GM19452 (cell line): ENCODE results near the gene LEO1.

Source experiments
- ATAC-seq: cut with Tn5 transposase; IDR thresholded peaks from one replicate; pipeline ENCODE4 v1.9.1; 2021; ENCODE audit not compliant: unreplicated experiment

Gene LEO1

DNA sequence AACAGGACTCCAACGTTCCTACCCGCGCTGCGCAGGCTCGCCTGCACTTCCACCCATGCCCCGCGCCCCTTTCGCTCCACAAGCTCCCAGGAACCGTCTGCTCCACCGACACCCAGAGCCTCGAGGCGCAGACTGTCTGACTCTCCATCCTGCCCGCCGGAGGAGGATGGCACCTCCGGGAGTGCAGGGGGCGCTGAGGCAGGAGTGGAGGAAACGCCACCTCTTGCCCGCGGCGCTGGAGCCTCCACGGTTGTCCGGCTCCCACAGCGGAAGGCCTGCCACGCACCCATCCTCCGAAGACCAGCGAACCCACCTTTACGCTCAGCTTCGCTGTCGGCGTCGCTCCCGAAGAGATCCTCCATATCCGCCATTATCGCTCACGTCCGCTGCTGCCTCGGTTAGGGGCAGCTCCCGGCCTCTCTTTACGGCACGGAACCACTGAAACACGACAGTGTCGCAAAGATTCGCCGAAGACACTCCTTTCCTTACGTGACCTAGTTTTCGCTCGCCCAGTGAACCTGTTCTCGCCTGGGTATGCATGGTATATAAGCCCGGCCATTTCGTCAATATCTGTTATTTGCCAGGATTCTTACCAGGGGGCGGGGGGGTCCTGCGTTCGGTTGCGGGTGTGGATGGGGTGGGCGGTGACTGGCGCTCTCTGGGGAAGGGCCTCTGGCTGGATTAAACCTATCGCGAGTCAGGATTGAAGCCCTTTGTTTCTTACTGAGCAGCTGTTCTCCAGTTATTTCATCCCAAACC is at the start of gene LEO1:
Gene LEO1, minus strand, starts transcription at position 404 of the 759 bp plus-strand sequence. Its CDS starts 33 bp downstream, at position 371.
- peak; percentile 89 for ATAC-seq

DNA sequence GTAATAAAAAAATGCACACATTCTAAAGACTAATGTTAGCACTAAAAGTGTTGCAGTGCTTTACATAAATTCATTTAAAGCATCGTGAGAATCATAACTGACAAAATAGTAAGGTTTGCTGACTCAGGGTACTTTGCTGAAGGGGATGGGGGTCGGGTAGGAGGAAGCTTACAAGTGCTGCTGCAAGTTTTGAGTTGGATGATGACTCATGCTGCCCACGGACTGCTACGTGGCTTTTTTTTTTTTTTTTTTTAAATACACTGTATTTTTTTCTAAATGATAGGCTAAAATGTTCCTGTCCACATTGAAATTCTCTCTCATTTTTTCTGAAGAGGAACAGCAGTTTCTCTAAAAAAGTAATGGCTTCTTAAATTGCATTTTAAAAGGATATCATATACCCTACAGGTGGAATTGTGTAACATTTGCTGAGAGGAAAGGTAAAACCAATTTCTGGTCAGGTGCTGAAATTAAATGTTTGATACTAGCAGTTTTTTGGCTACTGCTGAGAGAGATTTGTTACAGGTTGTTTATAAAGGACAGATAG is 49.6 kb upstream of the LEO1 start:
- ATAC-seq: no peak

DNA sequence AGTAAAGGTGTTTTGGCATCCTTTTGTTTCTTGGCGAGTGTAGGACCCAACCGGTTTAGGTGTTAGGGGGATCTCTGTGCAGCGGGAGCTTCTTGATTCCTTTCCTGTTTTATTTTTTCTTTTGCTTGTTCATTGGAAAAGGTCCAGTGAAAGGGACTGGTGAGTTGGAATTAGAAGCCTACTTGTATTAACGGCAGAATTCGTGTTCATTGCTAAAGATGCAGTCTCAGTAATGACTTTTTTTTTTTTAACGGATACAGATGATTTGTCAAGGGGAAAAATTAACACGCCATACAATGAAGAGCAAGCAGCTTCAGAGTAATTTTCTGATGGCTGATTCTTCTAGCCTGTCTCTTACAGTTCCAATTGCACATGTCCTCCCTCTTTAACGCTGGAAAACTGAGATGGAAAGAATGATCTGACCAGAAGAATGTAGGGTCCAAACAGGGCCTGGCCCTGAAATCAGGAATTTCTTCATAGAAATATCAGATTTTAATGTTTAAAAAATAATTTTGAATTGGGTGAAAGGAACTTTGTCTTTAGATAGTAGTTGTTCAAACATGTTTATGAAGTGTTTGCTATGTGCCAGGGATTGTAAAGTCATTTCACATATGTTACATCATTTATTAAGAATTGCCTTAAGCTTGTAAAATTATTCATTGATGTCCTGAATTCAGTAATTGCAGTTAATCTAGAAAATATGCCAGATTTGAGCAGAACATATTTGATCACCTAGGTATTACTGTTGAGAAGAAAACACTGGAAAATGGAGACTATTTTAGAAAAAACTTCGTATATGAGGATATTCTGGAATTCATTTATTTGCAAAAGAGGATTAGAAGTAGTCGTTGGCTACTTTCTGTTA is 48.9 kb upstream of the LEO1 start:
- no peak for ATAC-seq

DNA sequence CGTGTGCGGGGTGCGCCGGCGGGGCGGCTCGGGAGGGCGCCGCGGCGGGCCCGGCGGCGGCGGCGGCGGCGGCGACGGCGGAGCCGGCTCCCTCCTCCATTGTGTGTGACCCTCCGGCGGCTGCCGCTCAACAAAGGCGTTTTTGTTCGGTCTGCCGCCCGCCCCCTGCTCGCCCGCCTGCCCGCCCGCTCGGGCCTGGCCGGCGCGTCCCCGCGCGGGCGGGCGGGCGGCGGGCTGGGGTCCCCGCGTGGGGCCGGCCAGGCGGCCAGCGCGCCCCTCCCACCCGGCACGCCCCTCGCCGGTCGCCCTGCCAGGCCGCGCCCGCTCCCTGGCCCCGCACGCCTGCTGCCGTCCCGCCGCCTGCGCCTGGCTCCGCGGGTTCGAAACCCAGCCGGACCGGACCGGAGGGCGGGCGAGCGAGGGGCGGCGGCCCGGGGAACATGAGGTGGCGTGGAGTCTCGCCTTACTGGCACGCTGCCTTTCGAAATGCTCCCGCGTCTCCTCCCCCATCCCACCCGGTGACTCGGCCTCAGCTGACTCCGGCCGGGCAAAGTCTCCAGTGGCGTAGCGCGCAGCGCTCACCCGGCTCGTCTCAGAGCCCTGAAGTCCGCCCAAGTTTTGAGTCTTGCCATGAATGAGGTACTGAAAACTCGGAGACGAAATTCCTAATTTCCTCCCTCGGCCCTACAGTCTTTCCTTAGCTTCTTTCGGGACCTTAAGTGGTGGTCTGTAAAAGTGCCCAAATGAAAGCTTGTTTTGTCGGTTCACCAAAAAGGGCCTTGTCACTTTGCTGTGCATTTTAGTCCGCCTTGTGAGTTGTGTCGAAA is 48.0 kb upstream of the LEO1 start:
- peak; percentile 56 for ATAC-seq

DNA sequence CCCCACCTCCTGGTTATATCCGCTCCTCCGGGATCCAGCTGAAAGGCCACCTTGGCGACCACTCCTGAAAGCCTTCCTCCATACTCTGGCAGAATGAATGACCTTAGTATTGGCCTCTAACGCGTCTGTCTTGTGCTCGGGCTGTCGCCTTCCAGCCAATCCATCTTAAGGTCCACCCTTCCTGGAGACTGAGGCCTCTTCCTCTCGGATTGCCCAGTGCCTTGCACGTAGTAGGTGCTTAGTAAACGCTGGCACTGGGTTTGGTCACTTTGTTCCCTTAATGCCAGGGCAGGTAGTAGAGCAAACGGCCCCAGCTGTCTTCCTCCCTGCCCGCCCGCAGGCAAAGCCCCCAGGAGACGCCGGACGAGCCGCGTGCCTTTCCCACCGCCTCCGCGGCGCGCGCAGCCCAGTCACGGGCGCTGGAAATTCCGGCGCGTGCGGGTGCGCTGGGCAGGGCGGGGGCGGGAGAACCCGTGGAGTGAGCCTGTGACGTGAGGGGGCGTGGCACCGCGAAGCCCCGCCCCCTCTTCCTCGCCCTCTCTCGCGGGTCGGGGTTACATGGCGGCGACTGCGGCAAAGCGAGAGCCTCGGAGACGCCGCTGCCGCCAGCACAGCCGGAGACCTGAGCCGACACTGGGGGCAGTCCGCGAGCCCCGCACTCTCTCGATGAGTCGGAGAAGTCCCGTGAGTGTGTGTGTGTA is 47.3 kb upstream of the LEO1 start, which contains the start of gene MAPK6:
Gene MAPK6, plus strand, starts transcription at position 527 of the 701 bp plus-strand sequence. CDS start 27,242 bp downstream, outside the sequence.
- peak; percentile 74 for ATAC-seq

DNA sequence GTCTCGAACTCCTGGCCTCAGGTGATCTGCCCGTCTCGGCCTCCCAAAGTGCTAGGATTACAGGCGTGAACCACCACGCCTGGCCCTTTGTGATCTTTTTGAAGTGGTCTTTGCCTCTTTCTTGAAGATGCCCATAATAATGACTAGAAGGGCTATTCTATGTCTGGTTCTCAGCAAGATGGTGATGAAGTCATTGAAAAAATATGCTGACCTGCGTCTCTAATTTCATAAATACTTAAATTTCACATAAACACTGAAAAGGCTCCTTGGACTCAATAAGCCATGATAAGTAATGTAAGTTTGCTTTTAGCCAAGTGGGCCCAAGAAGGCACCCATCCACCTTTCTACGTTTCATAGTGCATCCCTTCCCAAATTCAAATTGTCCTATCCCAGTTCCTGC is 46.7 kb upstream of the LEO1 start:
- ATAC-seq: no peak

DNA sequence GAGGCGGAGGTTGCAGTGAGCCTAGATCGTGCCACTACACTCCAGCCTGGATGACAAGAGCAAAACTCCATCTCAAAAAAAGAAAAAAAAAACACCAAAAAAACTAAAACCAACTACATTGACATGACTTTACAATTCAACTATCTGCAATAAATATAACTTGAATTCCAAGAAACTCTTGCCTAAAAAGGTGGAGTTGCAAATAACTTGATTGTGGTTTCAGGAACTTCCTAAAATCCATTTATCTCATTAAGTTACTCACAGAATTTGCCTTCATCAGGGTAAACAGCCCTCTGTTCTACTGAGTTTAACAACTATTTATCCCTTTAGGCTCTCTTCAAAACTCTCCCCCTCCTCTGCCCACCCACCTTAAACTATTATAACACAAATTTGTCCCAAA is 44.7 kb upstream of the LEO1 start:
- no peak for ATAC-seq

DNA sequence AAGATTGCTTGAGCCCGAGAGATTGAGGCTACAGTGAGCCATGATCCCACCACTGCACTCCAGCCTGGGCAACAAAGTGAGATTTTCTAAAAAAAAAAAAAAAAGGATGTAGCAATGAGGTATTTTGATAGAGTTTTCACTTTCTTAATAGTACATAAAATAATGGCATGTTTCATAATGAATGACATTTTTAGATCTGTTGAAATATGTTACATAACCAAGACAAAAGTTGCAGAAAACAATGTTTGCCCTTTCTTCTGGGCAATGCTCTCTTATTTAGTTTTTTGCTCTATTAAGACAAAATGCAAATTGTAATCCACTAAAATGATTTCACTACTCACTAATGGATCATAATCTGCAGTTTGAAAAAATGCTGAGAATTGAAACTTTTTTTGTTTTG is 43.0 kb upstream of the LEO1 start:
- no peak for ATAC-seq

DNA sequence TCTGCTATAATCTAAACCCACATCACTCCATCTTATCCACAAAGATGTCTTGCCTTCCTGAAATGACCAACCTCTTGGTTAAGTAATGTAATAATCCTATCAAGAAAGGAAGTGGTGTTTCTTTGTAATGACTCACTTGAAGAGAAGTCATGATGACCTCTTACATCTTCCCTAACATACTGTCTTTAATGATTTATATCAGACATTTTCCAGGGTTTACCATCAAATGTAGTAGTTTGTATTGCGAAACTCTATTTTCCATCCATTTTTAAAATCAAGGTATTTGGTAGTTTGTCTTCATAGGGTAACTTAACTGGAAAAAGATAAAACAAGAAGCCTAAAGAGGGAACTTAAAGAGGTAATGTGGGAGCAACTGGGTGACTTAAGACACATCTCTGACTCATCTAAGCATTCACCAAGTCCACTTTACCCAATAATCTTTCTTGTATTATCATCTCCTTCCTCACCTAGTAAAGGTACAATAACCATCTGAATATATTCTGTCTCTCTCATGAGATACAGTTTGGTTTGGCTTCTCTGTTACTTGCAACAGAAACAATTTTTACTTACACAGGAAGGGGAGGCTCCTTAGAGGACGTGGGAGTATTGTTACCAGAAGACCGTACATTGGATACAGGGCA is 41.7 kb upstream of the LEO1 start:
- peak; percentile 77 for ATAC-seq

DNA sequence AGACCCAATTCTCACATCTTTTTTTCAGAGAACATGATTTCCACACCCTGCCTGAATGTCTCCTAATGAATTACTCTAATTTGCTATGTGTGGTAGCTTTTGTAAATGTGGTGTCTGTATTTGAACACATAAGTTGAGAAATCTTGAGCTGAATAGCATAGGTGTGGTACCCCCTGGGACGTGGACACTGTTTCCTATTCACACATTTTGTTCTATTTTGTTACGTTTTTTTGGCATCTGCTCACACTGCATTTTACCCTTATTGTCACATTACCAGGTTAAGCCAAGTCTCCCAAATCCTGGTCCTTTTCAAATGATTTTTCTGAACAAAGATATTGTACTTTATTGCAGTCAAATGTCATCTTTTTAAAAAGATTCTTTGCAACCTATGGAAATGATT is 40.6 kb upstream of the LEO1 start:
- ATAC-seq: no peak

DNA sequence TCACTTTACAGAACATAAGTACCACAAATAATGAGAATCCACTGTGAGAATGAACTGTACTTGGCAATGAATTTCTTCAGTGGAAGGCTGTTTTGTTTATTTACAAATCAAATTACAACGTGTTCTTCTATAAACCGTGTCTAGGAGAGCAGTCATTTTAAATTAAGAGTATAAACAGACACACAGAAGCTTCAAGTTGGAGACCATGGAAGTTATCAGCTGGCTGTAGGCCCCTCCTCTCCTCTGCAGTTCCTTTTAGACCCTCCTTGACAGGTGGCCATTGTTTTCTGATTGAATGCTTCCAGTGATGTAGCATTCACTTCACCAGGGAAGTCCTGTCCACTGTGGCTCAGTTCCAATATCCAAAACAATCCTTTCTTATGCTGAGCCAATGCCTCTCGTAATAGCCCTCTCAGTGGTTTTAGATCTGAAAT is 40.1 kb upstream of the LEO1 start:
- no peak for ATAC-seq

DNA sequence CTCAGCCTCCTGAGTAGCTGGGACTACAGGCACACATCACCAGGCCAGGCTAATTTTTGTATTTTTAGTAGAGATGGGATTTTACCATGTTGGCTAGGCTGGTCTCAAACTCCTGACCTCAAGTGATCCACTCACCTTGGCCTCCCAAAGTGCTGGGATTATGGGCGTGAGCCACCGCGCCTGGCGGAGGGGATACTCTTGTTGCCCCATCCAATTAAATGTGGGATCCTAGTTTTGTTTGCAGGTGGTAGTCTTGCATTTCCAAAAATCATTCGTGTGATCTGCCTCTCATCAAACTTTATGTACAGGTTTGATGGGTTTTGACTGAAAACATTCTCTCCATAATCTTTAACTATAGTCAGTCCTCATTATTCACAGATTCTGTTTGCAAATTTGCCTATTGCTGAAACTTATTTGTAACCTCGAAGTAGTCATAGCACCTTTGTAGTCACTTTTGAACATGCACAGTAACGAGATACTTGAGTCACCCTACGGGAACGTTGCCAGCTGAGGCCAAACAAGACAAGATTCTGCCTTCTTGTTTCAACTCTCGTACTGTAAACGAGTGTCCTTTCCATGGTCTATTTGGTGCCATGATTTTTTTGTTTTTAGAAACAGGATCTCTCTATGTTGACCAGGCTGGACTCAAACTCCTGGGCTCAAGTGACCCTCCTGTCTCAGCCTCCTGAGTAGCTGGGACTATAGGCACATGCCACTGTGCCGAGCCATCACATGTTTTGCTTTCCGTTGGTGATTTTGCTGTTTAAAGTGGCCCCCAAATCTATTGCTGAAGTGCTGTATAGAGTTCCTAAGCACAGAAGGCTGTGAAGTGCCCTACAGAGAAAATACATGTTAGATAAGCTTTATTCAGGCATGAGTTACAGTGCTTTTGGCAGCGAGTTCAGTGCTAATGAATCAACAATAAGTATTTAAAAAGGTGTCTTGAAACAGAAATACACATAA is 39.3 kb upstream of the LEO1 start:
- ATAC-seq: no peak

DNA sequence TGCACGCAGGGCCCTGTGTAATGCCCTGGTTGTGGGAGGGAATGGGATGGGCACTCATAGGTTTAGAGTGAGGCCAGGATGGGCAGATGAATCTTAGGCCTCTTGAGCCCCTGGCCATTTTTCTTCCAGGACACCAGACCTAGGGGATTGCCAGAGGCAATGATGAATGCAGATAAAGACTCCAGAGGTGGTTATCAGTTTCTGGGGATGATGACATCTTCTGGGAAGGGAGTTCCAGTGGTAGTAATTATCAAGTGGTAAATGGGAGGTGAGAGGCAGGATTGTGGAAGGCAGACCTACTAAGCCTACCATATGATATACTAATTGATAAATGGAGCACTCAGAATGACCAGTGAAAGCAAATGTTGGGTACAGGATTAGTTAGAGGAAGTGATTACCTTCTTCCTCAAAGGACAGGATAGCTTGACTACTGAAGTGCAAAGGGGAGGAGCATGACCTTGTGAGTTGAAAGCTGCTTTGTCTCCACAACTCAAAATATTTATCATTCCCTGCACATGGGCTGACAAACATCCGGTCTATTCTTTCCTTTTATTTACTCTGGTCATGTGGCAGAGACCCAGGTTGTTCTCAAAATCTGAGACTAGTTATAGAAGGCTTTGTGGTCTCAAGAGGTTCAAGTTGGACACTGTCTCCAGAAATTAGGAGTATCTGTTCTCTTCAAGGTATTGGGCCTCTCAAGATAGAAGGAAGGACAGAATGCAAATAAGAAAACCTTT is 37.3 kb upstream of the LEO1 start:
- ATAC-seq: no peak

DNA sequence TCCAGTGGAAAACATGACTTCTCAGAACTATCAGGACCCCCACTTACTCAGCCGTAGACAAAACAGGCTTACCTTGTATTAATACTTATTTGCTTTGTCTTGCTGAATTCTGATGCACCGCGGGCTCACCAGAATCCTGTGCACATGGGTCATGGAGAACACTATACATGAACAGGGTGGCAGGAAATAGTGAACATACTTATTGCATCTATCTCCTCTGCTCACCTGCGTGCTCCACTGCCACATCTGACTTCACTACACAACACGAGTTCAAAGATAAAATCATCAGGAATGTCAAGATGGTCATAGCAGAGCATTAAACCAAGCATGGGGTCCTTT is 36.8 kb upstream of the LEO1 start:
- no peak for ATAC-seq

DNA sequence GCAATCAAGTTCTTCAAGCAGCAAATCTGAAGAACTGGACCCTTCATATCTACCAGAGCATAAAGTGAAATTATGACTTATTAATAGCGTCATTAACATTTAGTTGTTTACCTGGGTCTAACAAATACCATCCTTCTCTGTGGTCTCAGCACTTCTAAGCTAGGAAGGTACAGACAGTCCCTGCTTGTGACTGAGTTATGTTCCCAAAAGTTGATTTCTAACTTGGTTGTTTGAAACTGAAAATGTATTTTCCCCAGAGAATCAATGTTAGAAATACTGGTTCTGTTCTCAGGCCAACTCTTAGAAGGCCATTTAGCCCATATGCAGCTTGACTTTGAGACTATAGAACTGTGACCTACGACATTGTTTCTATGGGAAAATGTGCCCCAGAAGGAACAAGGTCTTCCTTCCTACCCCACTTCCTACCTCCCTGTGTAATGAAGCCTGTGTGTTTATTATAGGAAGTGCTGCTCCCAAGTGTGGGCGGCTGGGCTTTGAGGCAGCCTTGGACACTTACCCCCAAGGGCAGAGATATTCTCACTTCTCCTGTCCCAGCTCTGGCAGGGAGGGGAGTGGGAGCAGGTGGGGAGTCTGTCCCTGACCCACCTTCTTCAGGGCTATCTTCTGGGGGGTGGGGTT is 35.2 kb upstream of the LEO1 start:
- peak; percentile 41 for ATAC-seq

DNA sequence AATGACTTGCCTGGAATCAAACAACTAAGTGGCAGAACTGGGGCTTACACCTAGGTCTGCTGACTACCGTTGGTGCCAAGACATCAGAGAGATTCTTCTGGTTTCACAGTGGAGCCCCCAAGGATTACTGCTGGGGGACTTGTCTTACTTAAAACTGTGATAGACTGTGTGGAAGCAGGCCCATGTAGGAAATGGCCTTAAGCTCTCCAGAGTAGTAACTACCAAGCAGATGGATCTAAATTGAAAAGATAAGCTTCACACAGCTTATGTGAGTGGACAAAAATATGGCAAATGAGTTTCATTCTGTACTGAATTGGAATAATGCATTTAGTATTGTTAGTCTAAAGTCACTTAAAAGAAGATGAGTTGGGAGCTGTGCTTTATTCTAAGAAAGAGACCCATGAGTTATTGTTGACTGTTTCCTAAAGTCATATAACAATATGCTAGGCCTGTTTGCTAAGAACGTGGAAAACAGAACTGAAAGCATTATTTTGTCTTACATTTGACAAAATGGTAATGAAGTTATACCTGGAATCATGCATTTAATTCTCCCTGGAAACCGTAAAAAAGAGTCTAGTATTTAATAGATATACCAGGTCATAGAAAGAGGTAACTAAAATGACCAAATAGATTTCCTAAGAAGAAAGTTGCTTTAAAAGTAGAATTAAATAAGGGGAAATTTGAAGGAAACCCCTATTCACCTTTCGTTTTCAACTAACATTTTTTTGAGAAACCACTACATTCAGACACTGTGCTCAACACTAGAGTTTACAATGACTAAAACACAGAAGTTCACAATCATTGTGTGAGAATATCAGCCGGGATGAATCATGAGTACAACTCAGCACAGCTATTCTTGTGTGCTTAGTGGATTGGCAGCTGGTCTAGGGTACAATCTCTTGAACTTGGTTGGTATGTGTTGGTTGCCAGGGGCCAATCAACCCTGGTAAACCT is 34.4 kb upstream of the LEO1 start:
- ATAC-seq: peak; percentile 76
